ENCODE measurements around the gene PPAN. TPM values are rescaled to one million over a fixed set of nuclear protein-coding genes. Genes with fewer than 3 reads are reported as not detected.

The PPAN gene
- total RNA-seq, 3 donors from 2014 or later: 479 to 497 (median 489) TPM

DNA sequence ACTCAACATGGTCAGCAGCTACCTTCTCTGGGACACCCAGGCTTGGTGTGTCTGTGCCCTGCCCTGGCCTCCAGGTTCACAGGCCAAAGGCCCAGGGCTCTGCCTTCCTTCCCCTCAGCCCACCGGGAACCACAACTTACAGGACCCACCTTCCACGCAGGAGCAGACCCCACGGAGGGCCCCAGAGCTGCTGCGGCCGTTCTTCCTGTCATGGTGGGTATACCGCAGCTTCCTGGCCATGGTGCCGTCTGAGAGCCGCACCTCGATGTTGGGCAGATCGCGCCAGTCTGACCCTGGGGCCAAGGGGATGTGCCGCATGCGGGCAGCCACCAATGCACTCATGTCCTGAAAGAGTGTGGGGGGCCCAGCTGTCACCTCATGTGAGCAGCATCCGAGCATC, 30.8 kb downstream of the PPAN start:
- H3K27me3 Mint-ChIP-seq (ENCODE audit: low read depth): no peaks in the 10 kb centered on the region
- peaks cover 39% of the 10 kb centered on the region for H3K36me3 Mint-ChIP-seq (ENCODE audit: insufficient read depth)
- H3K9me3 Mint-ChIP-seq: no peaks in the 10 kb centered on the region
- peaks cover 15% of the 10 kb centered on the region for H3K4me1 Mint-ChIP-seq (ENCODE audit: low read depth)
- no peak overlapping the region for H3K4me3 Mint-ChIP-seq
- DNase-seq (no peak), ATAC-seq (no peak)

DNA sequence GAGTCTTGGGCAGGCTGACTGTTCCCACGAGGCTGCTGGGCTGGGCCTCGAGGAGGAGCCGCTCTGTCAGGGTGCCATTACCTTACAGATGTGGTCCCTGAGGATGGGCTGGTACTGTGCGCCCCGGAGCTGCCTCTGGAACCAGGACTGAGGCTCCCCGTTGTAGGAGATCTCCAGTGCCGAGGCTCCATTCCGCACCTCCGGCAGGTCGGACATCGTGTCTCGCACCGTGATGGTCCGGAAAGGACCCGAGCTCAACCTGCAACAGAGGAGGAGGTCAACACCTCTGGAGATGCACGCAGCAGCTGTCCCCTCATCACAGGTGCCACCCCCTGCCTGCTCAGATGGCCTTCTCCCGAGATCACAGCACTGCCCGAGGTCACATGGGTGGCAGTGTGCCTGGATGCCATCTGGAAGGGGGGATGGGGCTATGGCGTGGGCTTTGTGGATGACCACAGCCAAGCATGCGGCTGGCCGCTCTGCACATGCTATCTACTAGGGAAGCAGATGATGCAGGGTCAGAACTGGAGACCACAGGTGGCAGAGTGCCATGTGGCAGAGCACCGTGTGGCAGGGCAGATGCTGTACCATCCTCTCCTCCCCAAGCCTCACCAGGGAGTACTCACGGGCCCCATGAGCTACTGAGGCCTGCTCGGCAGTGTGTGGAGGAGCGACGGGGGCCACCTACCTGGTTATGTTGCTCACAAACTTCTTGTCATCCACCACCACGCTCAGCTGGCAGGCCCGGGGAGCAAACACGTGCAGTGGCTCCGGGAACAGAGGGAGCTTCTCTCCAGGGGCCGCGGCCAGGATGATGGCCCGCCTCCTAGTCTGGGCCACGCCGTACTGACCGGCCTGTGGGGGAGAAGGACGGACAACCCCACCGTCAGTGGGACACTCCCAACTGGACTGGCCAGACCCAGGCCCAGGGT, 31.9 kb downstream of the PPAN start:
- H3K4me3 Mint-ChIP-seq: no peak overlapping the region
- no peaks in the 10 kb centered on the region for H3K9me3 Mint-ChIP-seq
- ATAC-seq (no peak), DNase-seq (no peak)
- peaks cover 40% of the 10 kb centered on the region for H3K36me3 Mint-ChIP-seq (ENCODE audit: insufficient read depth)
- peaks cover 26% of the 10 kb centered on the region for H3K4me1 Mint-ChIP-seq (ENCODE audit: low read depth)
- no peaks in the 10 kb centered on the region for H3K27me3 Mint-ChIP-seq (ENCODE audit: low read depth)

DNA sequence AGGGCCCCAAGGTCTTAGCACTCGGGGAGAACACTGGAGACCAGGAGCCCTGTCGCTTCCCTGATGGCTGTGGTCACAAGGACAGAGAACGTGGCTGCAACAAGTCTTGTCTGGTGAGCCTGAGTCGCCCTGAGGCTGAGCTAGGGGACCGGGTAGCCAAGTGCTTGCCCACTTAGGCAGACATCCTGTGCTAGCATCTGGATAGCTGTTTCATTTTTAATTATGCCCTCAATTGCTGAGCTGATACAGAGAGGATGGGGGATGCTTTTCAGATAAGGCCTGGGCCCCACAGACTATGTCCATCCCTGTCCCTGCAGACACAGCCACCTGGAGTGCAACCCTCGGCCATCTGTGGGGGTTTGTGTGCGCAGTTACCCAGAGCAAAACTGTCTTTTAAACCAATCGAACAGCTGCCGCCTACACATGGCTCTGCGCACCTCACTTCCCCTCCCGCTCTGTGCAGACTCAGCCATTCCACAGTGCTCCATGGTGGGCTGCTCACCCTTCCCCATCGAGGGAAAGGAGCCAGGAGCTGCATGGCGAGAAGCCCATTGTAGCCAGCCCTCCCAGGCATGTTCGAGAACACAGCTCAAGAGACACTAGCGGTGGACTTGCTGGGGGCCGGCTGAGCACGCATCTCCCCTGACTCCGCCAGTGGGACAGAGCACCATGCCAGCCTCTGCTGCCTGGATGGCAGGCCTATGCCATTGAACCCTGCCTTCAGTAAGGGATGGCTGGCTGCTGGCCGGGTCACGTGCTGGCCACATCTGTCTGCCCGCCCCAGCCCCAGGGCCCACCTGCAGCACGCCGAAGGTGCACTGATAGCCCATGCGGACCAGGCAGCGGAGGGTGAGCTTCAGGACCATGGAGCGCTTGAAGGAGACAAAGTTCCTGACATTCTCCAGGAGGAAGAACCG, 33.0 kb downstream of the PPAN start:
- Mint-ChIP-seq H3K4me3 (no peak overlapping the region), H3K36me3 (ENCODE audit: insufficient read depth) (peaks cover 35% of the 10 kb centered on the region), H3K9me3 (no peaks in the 10 kb centered on the region), H3K27me3 (ENCODE audit: low read depth) (no peaks in the 10 kb centered on the region), H3K4me1 (ENCODE audit: low read depth) (peaks cover 34% of the 10 kb centered on the region)
- DNase-seq (no peak), ATAC-seq (no peak)

DNA sequence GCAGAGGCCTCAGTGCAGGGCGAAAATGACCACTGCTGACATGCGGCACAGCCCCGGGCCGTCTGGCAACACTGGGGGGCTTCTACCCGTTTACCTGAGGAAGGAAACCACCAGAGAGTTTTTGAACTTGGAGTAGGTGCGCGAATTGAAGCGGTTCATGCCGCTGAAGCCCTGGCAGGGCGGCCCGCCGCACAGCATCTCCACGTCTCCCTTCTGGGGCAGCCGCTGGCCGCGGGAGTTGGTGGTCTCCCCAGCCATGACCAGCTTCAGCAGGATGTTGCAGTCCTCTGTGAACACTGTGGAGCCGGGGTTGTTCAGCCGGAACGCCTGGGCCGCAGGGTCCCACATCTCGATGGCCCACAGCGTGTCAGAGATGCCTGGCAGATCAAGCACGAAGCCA, 33.8 kb downstream of the PPAN start:
- H3K9me3 Mint-ChIP-seq: no peaks in the 10 kb centered on the region
- H3K36me3 Mint-ChIP-seq (ENCODE audit: insufficient read depth): peaks cover 39% of the 10 kb centered on the region
- H3K27me3 Mint-ChIP-seq (ENCODE audit: low read depth): no peaks in the 10 kb centered on the region
- H3K4me3 Mint-ChIP-seq: no peak overlapping the region
- ATAC-seq: no peak
- peaks cover 38% of the 10 kb centered on the region for H3K4me1 Mint-ChIP-seq (ENCODE audit: low read depth)
- no peak for DNase-seq

DNA sequence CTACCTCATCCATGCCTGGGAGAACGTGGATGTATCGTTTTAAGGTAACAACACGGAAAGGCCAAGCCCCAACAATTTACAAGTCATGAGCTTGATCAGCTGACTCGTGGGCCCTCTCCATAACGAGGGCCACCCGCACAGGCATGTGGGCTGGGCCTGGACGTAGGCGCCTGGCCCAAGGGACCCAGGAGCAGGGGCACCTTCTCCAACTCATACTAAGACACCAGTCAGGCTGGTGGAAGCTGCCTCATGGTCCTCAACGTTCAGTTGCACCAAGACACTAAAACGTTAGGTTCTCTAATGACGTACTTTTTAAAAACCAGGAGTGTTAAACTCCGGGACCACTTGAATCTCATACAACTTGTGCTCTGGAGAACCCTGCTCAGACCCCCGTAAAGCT, 35.3 kb downstream of the PPAN start:
- no peak overlapping the region for H3K4me3 Mint-ChIP-seq
- ATAC-seq: no peak
- no peaks in the 10 kb centered on the region for H3K9me3 Mint-ChIP-seq
- peaks cover 50% of the 10 kb centered on the region for H3K36me3 Mint-ChIP-seq (ENCODE audit: insufficient read depth)
- no peaks in the 10 kb centered on the region for H3K27me3 Mint-ChIP-seq (ENCODE audit: low read depth)
- H3K4me1 Mint-ChIP-seq (ENCODE audit: low read depth): peaks cover 38% of the 10 kb centered on the region
- DNase-seq: no peak

DNA sequence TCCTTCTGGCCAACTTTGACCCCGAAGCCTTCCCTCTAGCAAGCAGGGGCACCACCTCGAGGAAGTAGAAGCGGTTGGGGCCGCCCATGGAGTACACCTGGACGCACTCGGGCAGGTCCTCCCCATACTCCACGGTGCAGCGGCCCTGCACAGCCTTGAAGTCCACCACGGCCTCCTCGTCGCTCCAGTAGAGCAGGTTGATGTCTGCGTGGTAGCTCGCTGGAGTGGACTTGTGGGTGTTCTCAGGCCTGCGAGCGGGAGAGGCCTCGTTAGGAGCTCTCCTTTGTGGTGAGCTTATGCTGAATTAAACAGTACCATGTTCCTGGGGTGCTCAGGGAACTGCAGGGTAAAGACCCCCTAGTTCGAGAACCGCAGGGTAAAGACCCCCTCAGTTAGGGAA, 35.8 kb downstream of the PPAN start:
- H3K9me3 Mint-ChIP-seq: no peaks in the 10 kb centered on the region

DNA sequence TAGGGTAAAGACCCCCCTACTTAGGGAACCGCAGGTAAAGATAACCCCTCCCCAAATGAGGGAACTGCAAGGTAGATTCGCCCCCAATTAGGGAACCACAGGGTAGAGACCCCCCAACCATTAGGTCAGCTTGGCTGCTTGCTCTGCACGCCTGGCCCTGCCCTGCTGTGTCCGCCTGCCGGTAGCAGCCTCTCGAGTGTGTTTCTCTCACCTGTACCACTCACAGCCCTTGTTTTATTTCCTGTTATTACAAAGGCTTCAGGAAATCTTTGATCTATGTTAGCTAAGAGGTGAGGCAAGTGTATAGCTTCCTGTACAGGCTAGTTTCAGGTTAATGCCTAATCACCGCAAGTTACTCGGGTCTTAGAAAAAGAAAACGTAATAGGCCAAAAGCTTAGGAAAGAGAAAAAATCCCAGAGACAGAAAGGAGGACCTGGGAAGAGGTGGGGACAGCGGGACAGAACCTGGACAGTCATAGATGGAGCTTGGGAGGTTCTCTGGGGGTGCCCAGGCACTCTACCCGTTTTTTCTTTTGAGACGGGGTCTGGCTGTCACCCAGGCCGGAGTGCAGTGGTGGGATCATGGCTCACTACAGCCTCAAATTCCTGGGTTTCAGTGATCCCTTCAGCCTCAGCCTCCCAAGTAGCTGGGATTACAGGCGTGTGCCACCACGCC, 36.7 kb downstream of the PPAN start:
- DNase-seq: peak; percentile 38
- peaks cover 45% of the 10 kb centered on the region for H3K36me3 Mint-ChIP-seq (ENCODE audit: insufficient read depth)
- no peaks in the 10 kb centered on the region for H3K9me3 Mint-ChIP-seq
- peak overlapping the region; percentile 65 for H3K4me3 Mint-ChIP-seq
- H3K4me1 Mint-ChIP-seq (ENCODE audit: low read depth): peaks cover 38% of the 10 kb centered on the region
- peak; percentile 65 to 74 for ATAC-seq
- no peaks in the 10 kb centered on the region for H3K27me3 Mint-ChIP-seq (ENCODE audit: low read depth)

More for the DNA sequence above, 35.8 kb downstream of the PPAN start:
- ATAC-seq (no peak), DNase-seq (no peak)
- peaks cover 50% of the 10 kb centered on the region for H3K36me3 Mint-ChIP-seq (ENCODE audit: insufficient read depth)
- peaks cover 38% of the 10 kb centered on the region for H3K4me1 Mint-ChIP-seq (ENCODE audit: low read depth)
- H3K4me3 Mint-ChIP-seq: no peak overlapping the region
- H3K27me3 Mint-ChIP-seq (ENCODE audit: low read depth): no peaks in the 10 kb centered on the region

DNA sequence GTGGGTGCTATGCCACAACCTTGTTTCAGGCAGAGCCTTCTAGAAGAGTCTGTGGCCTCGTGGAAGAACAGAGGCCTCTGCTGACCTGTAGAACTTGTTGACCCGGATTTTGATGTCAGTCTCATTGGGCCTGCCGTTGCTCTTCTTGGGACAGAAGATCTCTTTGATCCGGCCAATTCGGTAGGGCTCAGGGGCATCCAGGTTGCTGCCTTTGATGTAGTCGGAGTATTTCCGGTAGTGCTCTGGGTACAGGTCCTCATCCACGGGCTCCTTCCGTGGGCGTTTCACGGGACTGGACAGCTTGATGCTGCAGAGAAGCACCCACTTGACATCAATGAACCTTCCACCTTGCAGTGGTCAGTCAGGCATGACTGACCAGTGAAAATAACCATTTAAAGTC, 37.5 kb downstream of the PPAN start:
- no peak for ATAC-seq
- H3K36me3 Mint-ChIP-seq (ENCODE audit: insufficient read depth): peaks cover 44% of the 10 kb centered on the region
- H3K4me1 Mint-ChIP-seq (ENCODE audit: low read depth): peaks cover 38% of the 10 kb centered on the region
- no peak for DNase-seq
- H3K27me3 Mint-ChIP-seq (ENCODE audit: low read depth): no peaks in the 10 kb centered on the region
- no peak overlapping the region for H3K4me3 Mint-ChIP-seq
- no peaks in the 10 kb centered on the region for H3K9me3 Mint-ChIP-seq

DNA sequence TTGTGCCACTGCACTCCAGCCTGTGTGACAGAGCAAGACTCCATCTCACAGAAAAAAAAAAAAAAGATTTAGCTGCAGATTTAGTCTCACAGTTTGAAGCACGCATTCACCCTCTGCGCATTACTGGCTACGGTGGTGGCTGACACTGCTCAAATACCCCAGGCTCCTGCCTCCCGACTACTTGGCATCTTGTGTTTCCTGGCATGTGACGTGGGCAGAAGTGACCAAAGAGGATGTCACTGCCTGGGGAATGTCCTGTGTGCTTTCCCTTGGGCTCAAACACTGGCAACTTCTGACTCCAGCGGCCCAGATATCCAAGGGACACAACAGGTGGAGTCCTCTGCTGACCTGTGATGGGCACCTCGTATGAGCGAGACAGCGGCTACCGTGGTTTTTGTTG, 38.2 kb downstream of the PPAN start:
- Mint-ChIP-seq H3K9me3 (no peaks in the 10 kb centered on the region), H3K36me3 (ENCODE audit: insufficient read depth) (peaks cover 44% of the 10 kb centered on the region)
- ATAC-seq: no peak

DNA sequence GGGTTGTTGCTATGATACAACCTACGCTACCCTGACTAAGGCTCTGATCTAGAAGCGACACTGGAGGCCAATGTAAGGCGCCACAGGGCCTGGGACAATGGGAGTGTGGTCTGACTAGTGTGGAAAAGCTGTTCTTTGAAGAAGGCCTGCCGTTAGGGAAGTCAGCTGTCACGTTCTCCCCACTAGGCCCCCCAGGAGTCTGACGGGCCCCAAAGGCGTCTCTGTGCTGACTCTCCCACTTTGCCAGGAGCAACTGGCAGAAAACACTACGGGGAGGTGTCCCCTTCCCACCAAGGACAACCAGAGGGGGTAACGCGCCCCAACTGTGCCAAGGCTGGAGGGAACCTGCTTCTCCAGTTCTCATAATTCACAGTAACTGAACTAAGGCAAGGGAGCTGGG, 38.9 kb downstream of the PPAN start:
- H3K4me1 Mint-ChIP-seq (ENCODE audit: low read depth): peaks cover 33% of the 10 kb centered on the region
- H3K27me3 Mint-ChIP-seq (ENCODE audit: low read depth): no peaks in the 10 kb centered on the region
- peaks cover 43% of the 10 kb centered on the region for H3K36me3 Mint-ChIP-seq (ENCODE audit: insufficient read depth)
- DNase-seq (no peak), ATAC-seq (peak in 1 of 2 donors; percentile 30)
- H3K4me3 Mint-ChIP-seq: no peak overlapping the region
- no peaks in the 10 kb centered on the region for H3K9me3 Mint-ChIP-seq

More for the DNA sequence above, 38.2 kb downstream of the PPAN start:
- H3K4me3 Mint-ChIP-seq: no peak overlapping the region
- DNase-seq: no peak
- H3K4me1 Mint-ChIP-seq (ENCODE audit: low read depth): peaks cover 36% of the 10 kb centered on the region
- H3K27me3 Mint-ChIP-seq (ENCODE audit: low read depth): no peaks in the 10 kb centered on the region

DNA sequence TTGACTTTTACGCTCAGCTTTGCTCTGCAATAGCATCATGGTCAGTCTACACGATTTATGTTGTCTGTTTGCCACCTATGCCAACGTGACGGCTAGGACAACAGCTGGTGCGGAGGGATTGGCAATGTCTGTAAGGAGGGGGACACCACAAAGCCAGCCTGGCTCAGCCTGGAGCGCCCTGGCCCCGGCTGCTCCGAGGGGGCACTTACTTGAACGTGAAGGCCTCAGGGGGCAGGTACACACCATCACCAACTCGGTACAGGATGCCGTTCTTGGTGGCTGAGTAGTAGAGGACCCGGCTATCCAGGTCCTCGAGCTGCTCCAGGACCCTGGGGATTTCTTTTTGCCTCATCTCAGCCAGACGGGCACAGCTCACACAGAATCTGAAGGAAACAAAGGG, 40.0 kb downstream of the PPAN start:
- Mint-ChIP-seq H3K9me3 (no peaks in the 10 kb centered on the region), H3K4me1 (ENCODE audit: low read depth) (peaks cover 31% of the 10 kb centered on the region), H3K36me3 (ENCODE audit: insufficient read depth) (peaks cover 41% of the 10 kb centered on the region), H3K4me3 (no peak overlapping the region), H3K27me3 (ENCODE audit: low read depth) (no peaks in the 10 kb centered on the region)
- ATAC-seq: no peak
- DNase-seq: no peak

DNA sequence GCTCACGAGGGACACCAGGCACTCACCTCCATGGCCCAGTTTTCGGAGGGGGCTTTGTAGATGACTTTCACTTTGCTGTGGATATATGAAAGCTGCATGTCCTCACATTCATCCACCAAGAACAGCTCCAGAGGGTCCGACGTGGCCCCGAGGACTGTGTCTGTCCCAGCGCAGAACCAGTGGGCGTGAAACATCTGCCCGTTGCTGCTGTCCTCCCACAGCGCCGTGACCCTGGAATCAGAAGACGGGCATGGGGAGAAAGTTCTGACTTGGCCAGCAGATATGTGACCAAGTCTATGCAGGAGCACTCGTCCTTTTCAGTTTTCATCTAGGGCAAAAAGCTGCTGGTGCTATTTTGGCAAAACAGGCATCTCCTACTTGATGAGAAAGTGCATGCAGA, 43.3 kb downstream of the PPAN start:
- Mint-ChIP-seq H3K9me3 (no peaks in the 10 kb centered on the region), H3K4me1 (ENCODE audit: low read depth) (peaks cover 1% of the 10 kb centered on the region), H3K27me3 (ENCODE audit: low read depth) (no peaks in the 10 kb centered on the region), H3K4me3 (no peak overlapping the region), H3K36me3 (ENCODE audit: insufficient read depth) (peaks cover 42% of the 10 kb centered on the region)
- no peak for ATAC-seq
- no peak for DNase-seq

DNA sequence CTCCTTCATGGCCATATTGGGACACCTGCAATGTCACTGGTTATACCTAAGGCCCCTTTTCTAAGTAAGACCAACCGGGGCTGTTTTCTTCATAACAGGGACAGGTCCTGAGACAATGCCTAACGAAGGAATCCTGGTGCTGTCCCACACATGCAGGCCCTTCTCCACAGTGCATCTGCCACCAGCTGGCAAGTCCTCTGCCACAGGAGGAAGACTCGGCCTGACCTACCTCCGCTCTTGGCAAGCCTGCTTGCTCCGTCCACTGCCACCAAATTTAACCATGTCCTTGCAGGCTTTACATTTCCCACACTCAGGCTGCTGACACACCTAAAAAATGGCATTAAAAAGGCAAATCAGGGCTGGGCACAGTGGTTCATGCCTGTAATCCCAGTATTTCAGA, 45.4 kb downstream of the PPAN start:
- H3K27me3 Mint-ChIP-seq (ENCODE audit: low read depth): no peaks in the 10 kb centered on the region
- DNase-seq: no peak
- H3K4me3 Mint-ChIP-seq: no peak overlapping the region
- no peak for ATAC-seq
- no peaks in the 10 kb centered on the region for H3K9me3 Mint-ChIP-seq
- H3K4me1 Mint-ChIP-seq (ENCODE audit: low read depth): no peaks in the 10 kb centered on the region
- H3K36me3 Mint-ChIP-seq (ENCODE audit: insufficient read depth): peaks cover 40% of the 10 kb centered on the region

DNA sequence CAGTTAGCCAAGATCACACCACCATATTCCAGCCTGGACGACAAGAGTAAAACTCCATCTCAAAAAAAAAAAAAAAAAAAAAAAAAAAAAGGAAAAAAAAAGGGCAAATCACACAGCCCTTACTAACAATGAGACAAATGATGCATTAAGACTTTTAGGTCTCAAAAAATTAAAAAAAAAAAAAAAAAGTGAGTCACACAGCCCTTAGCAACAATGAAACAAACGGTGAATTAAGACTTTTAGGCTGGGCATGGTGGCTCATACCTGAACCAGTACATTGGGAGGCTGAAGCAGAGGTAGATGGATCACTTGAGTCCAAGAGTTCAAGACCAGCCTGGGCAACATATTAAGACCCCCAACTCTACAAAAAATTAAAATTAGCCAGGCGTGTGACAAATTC, 45.9 kb downstream of the PPAN start:
- no peaks in the 10 kb centered on the region for H3K9me3 Mint-ChIP-seq
- H3K4me1 Mint-ChIP-seq (ENCODE audit: low read depth): no peaks in the 10 kb centered on the region
- H3K36me3 Mint-ChIP-seq (ENCODE audit: insufficient read depth): peaks cover 43% of the 10 kb centered on the region
- H3K27me3 Mint-ChIP-seq (ENCODE audit: low read depth): no peaks in the 10 kb centered on the region
- ATAC-seq: peak; percentile 53 to 58
- H3K4me3 Mint-ChIP-seq: no peak overlapping the region
- DNase-seq: no peak

Measured in activated T-cell treated with anti-CD3 and anti-CD28 coated beads, Interleukin-2, amount 50 U/mL, for 4 hours (primary cell).